Measurements from ENCODE around the gene ANKDD1B. TPM values are rescaled to one million over a fixed set of nuclear protein-coding genes. Genes with fewer than 3 reads are reported as not detected.

Gene ANKDD1B
- total RNA-seq, 4 donors from 2014 or later, result 1.1 TPM; not detected in 3

DNA sequence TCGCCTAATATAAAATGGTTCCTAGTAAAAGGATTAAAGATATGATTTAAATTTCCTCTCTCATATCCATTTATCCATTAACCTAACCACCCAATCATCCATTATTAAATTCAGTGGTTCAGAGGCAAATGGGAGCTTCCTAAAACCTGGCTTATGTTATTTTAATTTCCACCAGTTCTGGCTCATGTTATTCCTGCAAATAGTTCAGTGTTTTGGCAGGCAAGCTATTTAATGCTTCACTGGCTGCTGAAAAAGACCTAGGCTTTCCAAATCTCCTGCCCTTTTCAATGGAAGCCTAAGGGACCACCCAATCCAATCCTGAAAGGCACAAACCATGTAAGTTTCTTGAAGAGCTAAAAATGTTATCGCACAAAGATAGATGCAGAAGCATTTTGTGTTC is 53.7 kb downstream of the ANKDD1B start:
- TF ChIP-seq POLR2A (IDR thresholded peaks at IDR 0.05) (no peak), CTCF (IDR thresholded peaks at IDR 0.05 in 4 of 5, conservative IDR thresholded peaks at IDR 0.05 in 1 of 5) (no peak)
- intact Hi-C loops (cut with DNase I; ENCODE audit: low total_unique reads), result no loop called here
- Histone ChIP-seq H3K27me3 (no peaks in the 10 kb centered on the region), H3K36me3 (no peaks in the 10 kb centered on the region), H3K4me1 (no peaks in the 10 kb centered on the region), H3K4me3 (no peak overlapping the region), H3K9me3 (no peaks in the 10 kb centered on the region), H3K27ac (no peak overlapping the region)
- ATAC-seq (no peak), DNase-seq (no peak)
- in situ Hi-C loops (cut with MboI; ENCODE audit: low sequenced_read_pairs in 4 of 4), result loop anchor here in 1 of 4 donors (25.0 kb wide), 1 partner anchor 428 kb away; the partner anchor contains the start of gene ANKRD31

- H3K27me3 ChIP-seq, result no peaks in the 10 kb centered on the region
Observed at GRCh38 chr5:75666801-75667200, 55.5 kb downstream of the ANKDD1B start.

DNA sequence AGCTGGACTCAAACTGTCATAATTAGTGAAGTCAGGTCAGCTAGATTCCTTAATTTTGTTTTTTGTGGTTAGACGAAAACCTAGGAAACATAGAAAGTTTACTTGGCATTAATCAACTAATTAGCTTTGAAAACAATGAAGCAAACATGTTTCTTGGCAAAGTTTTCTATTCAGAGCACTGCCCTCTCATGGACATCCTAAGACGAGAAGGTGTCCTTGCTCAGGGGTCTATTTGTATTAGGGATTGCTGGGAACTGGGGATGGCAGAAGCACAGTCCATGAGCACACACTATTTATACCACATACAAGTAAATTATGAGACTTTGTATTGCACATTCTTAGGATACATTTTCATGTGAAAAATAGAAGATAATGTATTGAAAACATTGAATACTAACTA is 56.3 kb downstream of the ANKDD1B start:
- in situ Hi-C loops (cut with MboI; ENCODE audit: low sequenced_read_pairs in 4 of 4), result loop anchor here in 1 of 4 donors (25.0 kb wide), 1 partner anchor 430 kb away; the partner anchor contains the start of gene ANKRD31

More at GRCh38 chr5:75666801-75667200, 55.5 kb downstream of the ANKDD1B start:
- in situ Hi-C loops (cut with MboI; ENCODE audit: low sequenced_read_pairs in 4 of 4) (loop anchor here in 1 of 4 donors (25.0 kb wide), 1 partner anchor 430 kb away; the partner anchor contains the start of gene ANKRD31), intact Hi-C loops (cut with DNase I; ENCODE audit: low total_unique reads) (no loop called here)
- H3K4me3 ChIP-seq, result no peak overlapping the region
- H3K36me3 ChIP-seq, result no peaks in the 10 kb centered on the region
- TF ChIP-seq POLR2A (IDR thresholded peaks at IDR 0.05) (no peak), CTCF (IDR thresholded peaks at IDR 0.05 in 4 of 5, conservative IDR thresholded peaks at IDR 0.05 in 1 of 5) (no peak)
- DNase-seq (no peak), ATAC-seq (no peak)
- H3K9me3 ChIP-seq, result no peaks in the 10 kb centered on the region
- H3K27ac ChIP-seq, result no peak overlapping the region
- no peaks in the 10 kb centered on the region for H3K4me1 ChIP-seq

GRCh38 chr5:75668445-75668844 is 57.2 kb downstream of the ANKDD1B start:
- H3K27ac ChIP-seq, result no peak overlapping the region
- DNase-seq, result no peak
- H3K27me3 ChIP-seq, result no peaks in the 10 kb centered on the region
- H3K36me3 ChIP-seq, result peaks cover 0 to 11% of the 10 kb centered on the region in 2 donors
- H3K9me3 ChIP-seq, result no peaks in the 10 kb centered on the region
- in situ Hi-C loops (cut with MboI; ENCODE audit: low sequenced_read_pairs in 4 of 4), result loop anchor here in 1 of 4 donors (25.0 kb wide), 1 partner anchor 431 kb away; the partner anchor contains the start of gene ANKRD31
- ATAC-seq, result no peak
- intact Hi-C loops (cut with DNase I; ENCODE audit: low total_unique reads), result no loop called here
- TF ChIP-seq POLR2A (IDR thresholded peaks at IDR 0.05) (no peak), CTCF (IDR thresholded peaks at IDR 0.05 in 4 of 5, conservative IDR thresholded peaks at IDR 0.05 in 1 of 5) (no peak)
- H3K4me3 ChIP-seq, result no peak overlapping the region
- no peaks in the 10 kb centered on the region for H3K4me1 ChIP-seq

More for the DNA sequence above, 56.3 kb downstream of the ANKDD1B start:
- Histone ChIP-seq H3K36me3 (peaks cover 0 to 2% of the 10 kb centered on the region in 2 donors), H3K4me1 (no peaks in the 10 kb centered on the region), H3K4me3 (no peak overlapping the region), H3K27ac (no peak overlapping the region), H3K27me3 (no peaks in the 10 kb centered on the region), H3K9me3 (no peaks in the 10 kb centered on the region)
- no peak for ATAC-seq
- no peak for TF ChIP-seq POLR2A (IDR thresholded peaks at IDR 0.05)
- intact Hi-C loops (cut with DNase I; ENCODE audit: low total_unique reads), result no loop called here
- DNase-seq, result no peak

DNA sequence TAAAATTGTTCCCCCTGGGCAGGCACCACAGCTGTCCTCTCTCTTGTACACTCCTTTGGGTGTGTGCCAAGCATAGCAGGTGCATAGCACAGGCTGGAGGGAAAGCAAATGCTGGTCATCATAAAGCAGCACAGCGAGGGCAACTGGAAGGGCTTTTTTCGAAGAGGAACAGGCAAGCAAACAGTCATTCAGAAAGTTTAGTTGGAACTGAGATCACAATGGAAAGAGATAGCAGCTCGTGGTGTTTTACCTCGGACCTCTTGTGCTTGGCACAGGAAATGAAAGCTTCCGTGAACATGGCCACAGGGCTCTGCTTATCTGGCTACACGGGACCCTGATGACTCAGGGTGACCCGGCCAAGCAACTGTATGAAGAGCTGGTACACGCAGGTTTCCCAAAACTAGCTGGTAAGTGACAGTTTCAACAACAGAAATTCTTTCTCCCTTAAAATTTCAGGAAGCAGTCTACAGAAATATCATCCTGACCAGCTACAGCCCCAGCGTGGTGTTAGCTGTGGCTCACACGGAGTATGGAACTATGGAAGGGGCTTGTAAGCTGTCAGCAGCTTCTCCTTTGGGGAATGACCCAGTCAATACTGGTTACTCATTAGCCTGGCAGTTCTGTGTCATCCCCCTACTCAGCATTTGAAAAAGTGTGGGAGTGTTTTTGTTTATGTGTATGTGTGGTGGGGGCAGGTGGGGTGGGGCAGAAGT is 57.9 kb downstream of the ANKDD1B start:
- ATAC-seq (peak in 1 of 2 donors; percentile 44), DNase-seq (peak in 1 of 2 donors; percentile 16)
- no peaks in the 10 kb centered on the region for H3K9me3 ChIP-seq
- H3K27me3 ChIP-seq, result no peaks in the 10 kb centered on the region
- intact Hi-C loops (cut with DNase I; ENCODE audit: low total_unique reads) (no loop called here), in situ Hi-C loops (cut with MboI; ENCODE audit: low sequenced_read_pairs in 4 of 4) (loop anchor here in 1 of 4 donors (25.0 kb wide), 1 partner anchor 432 kb away; the partner anchor contains the start of gene ANKRD31)
- no peak overlapping the region for H3K27ac ChIP-seq
- H3K36me3 ChIP-seq, result peaks cover 0 to 13% of the 10 kb centered on the region in 2 donors
- peak overlapping the region in 1 of 4 donors; percentile 2 for H3K4me3 ChIP-seq
- H3K4me1 ChIP-seq, result no peaks in the 10 kb centered on the region
- TF ChIP-seq CTCF (IDR thresholded peaks at IDR 0.05 in 4 of 5, conservative IDR thresholded peaks at IDR 0.05 in 1 of 5) (no peak), POLR2A (IDR thresholded peaks at IDR 0.05) (no peak)

Measured in gastrocnemius medialis (tissue), 4 donors.